GM19324 (cell line): ENCODE measurements around the gene RHBDD1.

Source experiments
- ATAC-seq: cut with Tn5 transposase; IDR thresholded peaks from one replicate; pipeline ENCODE4 v1.9.1; 2021; ENCODE audit warnings: mild to moderate bottlenecking, moderate library complexity; ENCODE audit not compliant: unreplicated experiment, low FRiP score

The RHBDD1 gene

GRCh38 chr2:226909836-226910235 lies 74.0 kb downstream of the RHBDD1 start:
- ATAC-seq: no peak

- no peak for ATAC-seq
Measured at GRCh38 chr2:226910384-226910783, 74.5 kb downstream of the RHBDD1 start.

GRCh38 chr2:226911932-226912331 lies 76.1 kb downstream of the RHBDD1 start:
- no peak for ATAC-seq

- ATAC-seq: no peak
Measured at GRCh38 chr2:226913641-226914040, 77.8 kb downstream of the RHBDD1 start.

GRCh38 chr2:226915846-226916360 lies 80.0 kb downstream of the RHBDD1 start:
- no peak for ATAC-seq

GRCh38 chr2:226916669-226917068 lies 80.8 kb downstream of the RHBDD1 start:
- peak; percentile 94 for ATAC-seq

- no peak for ATAC-seq
Measured at GRCh38 chr2:226932443-226932842, 96.6 kb downstream of the RHBDD1 start.

- ATAC-seq: no peak
Measured at GRCh38 chr2:226934546-226935201, 98.8 kb downstream of the RHBDD1 start.

GRCh38 chr2:226943862-226944620 lies 108.2 kb downstream of the RHBDD1 start:
- ATAC-seq: peak; percentile 59

- ATAC-seq: no peak
Measured at GRCh38 chr2:226953206-226953605, 117.4 kb downstream of the RHBDD1 start.

- no peak for ATAC-seq
Measured at GRCh38 chr2:226953826-226954225, 118.0 kb downstream of the RHBDD1 start.

- ATAC-seq: no peak
Measured at GRCh38 chr2:226956659-226957058, 120.8 kb downstream of the RHBDD1 start.

GRCh38 chr2:226959418-226959817 lies 123.6 kb downstream of the RHBDD1 start:
- ATAC-seq: no peak

- ATAC-seq: no peak
Measured at GRCh38 chr2:226962176-226962773, 126.4 kb downstream of the RHBDD1 start.

GRCh38 chr2:226963528-226963927 lies 127.7 kb downstream of the RHBDD1 start:
- ATAC-seq: no peak

- ATAC-seq: no peak
Measured at GRCh38 chr2:226965376-226965775, 129.5 kb downstream of the RHBDD1 start.

GRCh38 chr2:226969417-226970080 lies 133.7 kb downstream of the RHBDD1 start:
- no peak for ATAC-seq

GRCh38 chr2:226970362-226970761 lies 134.5 kb downstream of the RHBDD1 start:
- peak; percentile 65 for ATAC-seq

GRCh38 chr2:226971084-226971483 lies 135.2 kb downstream of the RHBDD1 start:
- ATAC-seq: peak; percentile 51

- no peak for ATAC-seq
Measured at GRCh38 chr2:226971770-226972169, 135.9 kb downstream of the RHBDD1 start.

- ATAC-seq: no peak
Measured at GRCh38 chr2:226973816-226974215, 138.0 kb downstream of the RHBDD1 start.
